Prostate gland (tissue), 2 donors: ENCODE results near the gene MEAK7. TPM values are rescaled to one million over a fixed set of nuclear protein-coding genes. Genes with fewer than 3 reads are reported as not detected.

Experiments used
- DNase-seq: peaks from one replicate; pipeline ENCODE4 v3.0.0-alpha.2; 2019; ENCODE audit warnings: low spot score
- H3K27ac ChIP-seq, 2 donors: fragments of 200-600 bp; sonication (generic); 2 replicates each; pipeline ENCODE4 v1.5.1; 2017 to 2019
- H3K27me3 ChIP-seq: fragments of 200-600 bp; sonication (generic); replicated peaks from 2 replicates; pipeline ENCODE4 v1.5.1; 2019; ENCODE audit not compliant: insufficient read depth
- H3K36me3 ChIP-seq, 2 donors: fragments of 200-600 bp; sonication (generic); 1 replicate in 1 of 2; 2 replicates in 1 of 2; pipeline versions ENCODE4 v1.5.1 to v1.8.1; 2017 to 2019
- H3K4me1 ChIP-seq: fragments of 200-600 bp; sonication (generic); replicated peaks from 2 replicates; pipeline ENCODE4 v1.5.1; 2019
- H3K4me3 ChIP-seq, 2 donors: fragments of 200-600 bp; sonication (generic); 2 replicates each; pipeline ENCODE4 v1.5.1; 2017 to 2019
- H3K9me3 ChIP-seq: fragments of 200-600 bp; sonication (generic); 2 replicates; pipeline ENCODE4 v1.5.1; 2017
- POLR2A ChIP-seq: fragments of 450-650 bp; IDR thresholded peaks from one replicate; pipeline ENCODE4 v1.6.1; 2016; ENCODE audit warnings: antibody characterized with exemption, mild to moderate bottlenecking
- POLR2AphosphoS5 ChIP-seq: sonication (generic); formaldehyde crosslinking; IDR thresholded peaks from one replicate; pipeline ENCODE4 v1.6.1; 2017; ENCODE audit warnings: antibody characterized with exemption
- WGBS: methylation state at CpG from one replicate; pipeline ENCODE4 v1.1.5; 2018; 5-methylcytosine and 5-hydroxymethylcytosine counted together
- intact Hi-C: fragments of 100-400 bp; cut with DNase I; formaldehyde crosslinking; loops from one replicate; pipeline ENCODE4 v1.14.2; 2022
- total RNA-seq, 2 donors: library from RNA; depleted of rRNA; stranded (reverse); fragments of >200 nt; gene quantifications; one replicate each; pipeline ENCODE4 v1.1.0, GENCODE V29; 2016
- TF ChIP-seq, protein P1 (sequence below), 4 experiments: fragments of 200-600 bp in 2 of 4; fragments of 450-650 bp in 2 of 4; sonication (generic) in 2 of 4; IDR thresholded peaks; 1 replicate in 3 of 4; 2 replicates in 1 of 4; pipeline ENCODE4 v1.5.1; 2016 to 2019; ENCODE audit warnings: antibody characterized with exemption in 4 of 4, mild to moderate bottlenecking in 2 of 4, moderate library complexity in 2 of 4

The MEAK7 gene
- total RNA-seq, 2 donors from 2014 or later: 12.4 to 13.7 TPM

DNA sequence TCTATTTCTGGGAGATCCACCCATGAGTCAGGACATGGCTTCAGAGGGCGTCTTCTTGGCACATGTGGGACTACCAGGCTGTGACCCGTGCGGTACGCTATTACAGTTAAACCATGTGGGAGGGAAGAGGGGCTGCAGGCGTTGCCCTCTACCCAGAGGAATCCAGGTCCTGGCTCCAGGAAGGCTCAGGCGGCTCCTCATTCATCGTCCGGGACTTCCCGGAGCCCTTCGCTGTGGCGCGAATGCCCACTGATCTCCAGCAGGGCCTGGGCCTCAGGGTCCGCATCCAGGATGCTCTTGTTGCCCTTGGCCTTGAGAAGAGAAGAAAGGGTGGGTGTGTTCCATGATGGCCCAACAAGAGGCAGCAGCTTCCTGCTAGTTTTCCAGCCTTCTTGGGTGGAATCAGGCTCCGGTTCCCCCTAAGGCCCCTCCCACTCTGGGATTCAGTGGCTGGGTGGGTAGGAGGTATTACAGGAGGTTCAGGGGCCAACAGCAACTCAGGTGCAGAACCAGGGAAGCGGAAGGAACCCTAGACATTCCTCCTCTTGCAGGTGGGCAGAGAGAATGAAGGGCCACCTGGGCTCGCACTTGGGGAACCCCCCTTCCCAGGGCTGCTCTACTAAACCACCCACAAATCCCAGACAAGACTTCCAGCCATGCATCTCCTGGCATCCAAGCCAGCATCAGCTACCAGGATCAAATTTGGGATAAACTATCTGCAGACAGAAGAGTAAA, 24.6 kb downstream of the MEAK7 start:
- Histone ChIP-seq H3K4me3 (no peak overlapping the region), H3K36me3 (no peaks in the 10 kb centered on the region), H3K27me3 (no peaks in the 10 kb centered on the region), H3K9me3 (no peaks in the 10 kb centered on the region), H3K27ac (no peak overlapping the region), H3K4me1 (no peaks in the 10 kb centered on the region)
- 92% methylated on average over 16 of the region's 16 CpGs for WGBS
- DNase-seq: no peak
- TF ChIP-seq, protein P1, sequence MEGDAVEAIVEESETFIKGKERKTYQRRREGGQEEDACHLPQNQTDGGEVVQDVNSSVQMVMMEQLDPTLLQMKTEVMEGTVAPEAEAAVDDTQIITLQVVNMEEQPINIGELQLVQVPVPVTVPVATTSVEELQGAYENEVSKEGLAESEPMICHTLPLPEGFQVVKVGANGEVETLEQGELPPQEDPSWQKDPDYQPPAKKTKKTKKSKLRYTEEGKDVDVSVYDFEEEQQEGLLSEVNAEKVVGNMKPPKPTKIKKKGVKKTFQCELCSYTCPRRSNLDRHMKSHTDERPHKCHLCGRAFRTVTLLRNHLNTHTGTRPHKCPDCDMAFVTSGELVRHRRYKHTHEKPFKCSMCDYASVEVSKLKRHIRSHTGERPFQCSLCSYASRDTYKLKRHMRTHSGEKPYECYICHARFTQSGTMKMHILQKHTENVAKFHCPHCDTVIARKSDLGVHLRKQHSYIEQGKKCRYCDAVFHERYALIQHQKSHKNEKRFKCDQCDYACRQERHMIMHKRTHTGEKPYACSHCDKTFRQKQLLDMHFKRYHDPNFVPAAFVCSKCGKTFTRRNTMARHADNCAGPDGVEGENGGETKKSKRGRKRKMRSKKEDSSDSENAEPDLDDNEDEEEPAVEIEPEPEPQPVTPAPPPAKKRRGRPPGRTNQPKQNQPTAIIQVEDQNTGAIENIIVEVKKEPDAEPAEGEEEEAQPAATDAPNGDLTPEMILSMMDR (IDR thresholded peaks at IDR 0.05): no peak
- intact Hi-C loops: loop anchor here (10.0 kb wide), 2 partner anchors 395 to 515 kb away; partner anchors contain the start of gene NECAB2

DNA sequence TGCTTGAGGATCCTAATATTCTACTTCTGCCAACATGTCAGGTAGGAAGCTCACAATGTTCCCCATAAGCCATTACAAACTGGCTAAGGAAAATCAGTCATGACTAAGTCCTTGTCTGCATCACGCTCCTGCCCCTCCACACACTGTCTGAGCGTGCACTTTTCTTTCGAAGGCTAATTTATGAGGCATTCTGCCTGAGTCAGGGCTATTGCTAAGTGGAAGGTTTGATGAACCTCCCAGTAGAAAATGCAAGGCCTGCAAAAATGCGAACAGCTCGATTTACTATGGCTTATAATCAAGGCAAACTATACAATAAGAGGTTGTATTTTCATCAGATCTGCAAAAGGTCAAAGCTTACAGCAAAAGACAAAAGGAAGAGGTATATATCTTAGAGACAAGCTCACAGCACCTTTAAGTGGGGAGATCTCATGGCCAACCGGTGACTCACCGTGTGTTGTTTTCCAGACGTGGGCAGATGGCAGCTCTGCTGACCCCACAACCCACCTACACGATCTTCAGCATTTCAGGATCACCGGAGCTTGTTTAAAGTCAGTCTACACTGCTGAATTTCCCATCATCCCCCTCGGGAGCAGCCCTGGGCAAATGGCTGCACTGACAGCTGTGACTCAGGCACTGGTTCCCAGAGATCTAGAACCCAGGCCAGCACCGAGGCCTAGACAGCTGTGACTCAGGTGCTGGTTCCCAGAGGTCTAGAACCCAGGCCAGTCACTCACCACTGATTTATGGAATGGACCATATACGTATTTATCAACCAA, 26.1 kb downstream of the MEAK7 start:
- intact Hi-C loops: no loop called here
- Histone ChIP-seq H3K9me3 (no peaks in the 10 kb centered on the region), H3K4me1 (no peaks in the 10 kb centered on the region), H3K36me3 (no peaks in the 10 kb centered on the region), H3K27ac (no peak overlapping the region), H3K4me3 (no peak overlapping the region), H3K27me3 (no peaks in the 10 kb centered on the region)
- TF ChIP-seq POLR2AphosphoS5 (no peak), POLR2A (no peak)
- TF ChIP-seq, protein P1 (IDR thresholded peaks at IDR 0.05): no peak
- WGBS: 72% methylated on average over 13 of the region's 13 CpGs
- DNase-seq: peak; percentile 3

DNA sequence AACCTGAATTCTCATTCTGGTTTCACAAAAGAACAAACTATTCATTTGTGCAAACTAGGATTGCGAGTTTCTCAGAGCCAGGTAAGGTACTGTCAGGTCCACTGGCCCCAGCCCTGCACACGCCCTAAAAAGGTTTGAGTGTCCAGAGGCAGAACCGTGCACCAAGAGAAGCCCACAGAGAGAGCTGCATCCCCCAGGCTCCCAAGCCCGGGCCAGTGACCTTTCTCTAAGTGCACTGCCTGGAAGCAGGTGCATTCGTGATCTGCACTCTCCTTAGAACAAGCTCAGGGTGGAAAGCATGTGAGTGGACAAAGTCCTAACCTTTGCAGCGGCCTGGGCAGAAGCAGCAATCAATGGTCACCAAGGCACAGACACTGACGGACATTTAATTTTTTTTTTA, 26.8 kb downstream of the MEAK7 start:
- Histone ChIP-seq H3K27me3 (no peaks in the 10 kb centered on the region), H3K27ac (no peak overlapping the region), H3K9me3 (no peaks in the 10 kb centered on the region), H3K4me3 (no peak overlapping the region), H3K36me3 (no peaks in the 10 kb centered on the region), H3K4me1 (no peaks in the 10 kb centered on the region)
- no peak for DNase-seq
- TF ChIP-seq, protein P1 (IDR thresholded peaks at IDR 0.05): no peak
- WGBS: 84% methylated on average over 7 of the region's 7 CpGs
- intact Hi-C loops: no loop called here

DNA sequence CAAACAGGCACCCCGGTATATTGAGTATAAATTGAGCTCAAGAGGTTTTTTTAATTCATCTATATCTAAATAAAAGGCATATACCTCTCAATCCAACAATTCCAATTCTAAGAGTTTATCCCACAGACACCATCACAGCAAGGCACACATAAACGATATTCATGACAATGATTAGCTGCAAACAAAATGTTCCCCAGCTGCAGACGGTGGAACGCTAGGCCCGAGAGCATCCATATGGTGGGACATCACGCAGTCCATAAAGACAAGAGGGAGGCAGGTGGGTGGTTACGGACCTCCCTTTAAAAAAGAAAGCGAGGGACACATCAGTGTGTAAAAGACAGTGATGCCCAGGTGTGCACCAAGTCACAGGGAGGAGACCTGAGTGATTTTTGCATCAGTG, 28.1 kb downstream of the MEAK7 start:
- no peak for DNase-seq
- no peaks in the 10 kb centered on the region for H3K36me3 ChIP-seq
- no peaks in the 10 kb centered on the region for H3K4me1 ChIP-seq
- H3K27ac ChIP-seq: no peak overlapping the region
- WGBS: 89% methylated on average over 8 of the region's 8 CpGs
- TF ChIP-seq, protein P1 (IDR thresholded peaks at IDR 0.05): no peak
- TF ChIP-seq POLR2AphosphoS5 (no peak), POLR2A (no peak)
- H3K9me3 ChIP-seq: no peaks in the 10 kb centered on the region
- intact Hi-C loops: no loop called here
- no peaks in the 10 kb centered on the region for H3K27me3 ChIP-seq
- no peak overlapping the region for H3K4me3 ChIP-seq
